Endothelial cell (in vitro differentiated cells): Measurements from ENCODE around the gene NFATC2. TPM values are rescaled to one million over a fixed set of nuclear protein-coding genes. Genes with fewer than 3 reads are reported as not detected.

Source experiments
- DNase-seq: peaks from one replicate; pipeline ENCODE4 v3.0.0; 2021; ENCODE audit warnings: low spot score
- H3K27ac Mint-ChIP-seq: one replicate; pipeline ENCODE4 v1.8.0; 2021; ENCODE audit warnings: mixed read lengths, inconsistent platforms; ENCODE audit not compliant: unreplicated experiment
- H3K27me3 Mint-ChIP-seq: one replicate; pipeline ENCODE4 v1.8.0; 2021; ENCODE audit warnings: mild to moderate bottlenecking, moderate library complexity, mixed read lengths, inconsistent platforms; ENCODE audit not compliant: unreplicated experiment
- H3K36me3 Mint-ChIP-seq: one replicate; pipeline ENCODE4 v1.8.0; 2021; ENCODE audit warnings: mild to moderate bottlenecking, low read depth, mixed read lengths, inconsistent platforms; ENCODE audit not compliant: unreplicated experiment
- H3K4me1 Mint-ChIP-seq: one replicate; pipeline ENCODE4 v1.8.0; 2021; ENCODE audit warnings: mild to moderate bottlenecking, mixed read lengths, inconsistent platforms; ENCODE audit not compliant: unreplicated experiment
- H3K4me3 Mint-ChIP-seq: one replicate; pipeline ENCODE4 v1.8.0; 2021; ENCODE audit warnings: mild to moderate bottlenecking, mixed read lengths, inconsistent platforms; ENCODE audit not compliant: unreplicated experiment
- H3K9me3 Mint-ChIP-seq: one replicate; pipeline ENCODE4 v1.8.0; 2021; ENCODE audit warnings: mixed read lengths, inconsistent platforms; ENCODE audit not compliant: unreplicated experiment
- CTCF ChIP-seq: fragments of 200-600 bp; sonication (generic); IDR thresholded peaks from one replicate; pipeline ENCODE4 v1.5.0; 2021; ENCODE audit warnings: antibody characterized with exemption; ENCODE audit not compliant: unreplicated experiment
- total RNA-seq: library from RNA; stranded (reverse); fragmentation: NEBNext Ultra II Directional; extraction: Animal tissue kit (Norgen Biotek cat#: 25700); gene quantifications from one replicate; pipeline ENCODE4 v1.2.1, GENCODE V29; 2021; ENCODE audit not compliant: unreplicated experiment

NFATC2 gene
- total RNA-seq, 1 donor from 2014 or later = 3.5 TPM

GRCh38 chr20:51385646-51386530 is 156.6 kb downstream of the NFATC2 start:
- peaks cover 31% of the 10 kb centered on the region for H3K4me1 Mint-ChIP-seq
- H3K9me3 Mint-ChIP-seq = no peaks in the 10 kb centered on the region
- no peak overlapping the region for H3K27ac Mint-ChIP-seq
- H3K36me3 Mint-ChIP-seq = no peaks in the 10 kb centered on the region
- peak; percentile 52 for DNase-seq
- no peak overlapping the region for H3K4me3 Mint-ChIP-seq
- H3K27me3 Mint-ChIP-seq = peaks cover 2% of the 10 kb centered on the region
- peak; percentile 53 for TF ChIP-seq CTCF

- Mint-ChIP-seq H3K9me3 (no peaks in the 10 kb centered on the region), H3K27me3 (peaks cover 2% of the 10 kb centered on the region), H3K27ac (no peak overlapping the region), H3K36me3 (no peaks in the 10 kb centered on the region), H3K4me1 (peaks cover 21% of the 10 kb centered on the region), H3K4me3 (no peak overlapping the region)
- DNase-seq = no peak
- no peak for TF ChIP-seq CTCF
Observed at GRCh38 chr20:51384875-51385274, 157.6 kb downstream of the NFATC2 start.

- no peak for TF ChIP-seq CTCF
- no peak overlapping the region for H3K4me3 Mint-ChIP-seq
- H3K4me1 Mint-ChIP-seq = peaks cover 13% of the 10 kb centered on the region
- H3K9me3 Mint-ChIP-seq = no peaks in the 10 kb centered on the region
- DNase-seq = no peak
- H3K27ac Mint-ChIP-seq = no peak overlapping the region
- no peaks in the 10 kb centered on the region for H3K36me3 Mint-ChIP-seq
- peaks cover 2% of the 10 kb centered on the region for H3K27me3 Mint-ChIP-seq
Observed at GRCh38 chr20:51383891-51384510, 158.5 kb downstream of the NFATC2 start.

- H3K27me3 Mint-ChIP-seq = peaks cover 2% of the 10 kb centered on the region
- no peak overlapping the region for H3K27ac Mint-ChIP-seq
- no peaks in the 10 kb centered on the region for H3K36me3 Mint-ChIP-seq
- H3K4me1 Mint-ChIP-seq = peaks cover 5% of the 10 kb centered on the region
- DNase-seq = no peak
- no peaks in the 10 kb centered on the region for H3K9me3 Mint-ChIP-seq
- H3K4me3 Mint-ChIP-seq = no peak overlapping the region
- no peak for TF ChIP-seq CTCF
Observed at GRCh38 chr20:51382986-51383821, 159.3 kb downstream of the NFATC2 start.
